Uterus (tissue), 4 donors: ENCODE results near the gene EIF1AD. TPM values are rescaled to one million over a fixed set of nuclear protein-coding genes. Genes with fewer than 3 reads are reported as not detected.

Experiments
- DNase-seq, 2 donors: peaks; one replicate each; pipeline ENCODE4 v3.0.0-alpha.2; 2019 to 2020
- H3K27ac ChIP-seq, 2 donors: fragments of 200-600 bp; sonication (generic); 1 replicate in 1 of 2; 2 replicates in 1 of 2; pipeline ENCODE4 v1.5.1; 2016 to 2018
- H3K27me3 ChIP-seq, 2 donors: fragments of 200-600 bp; sonication (generic); one replicate each; pipeline ENCODE4 v1.5.1; 2018 to 2019; ENCODE audit warnings: control low read depth in 1 of 2
- H3K36me3 ChIP-seq, 2 donors: fragments of 200-600 bp; sonication (generic); one replicate each; pipeline ENCODE4 v1.5.1; 2019; ENCODE audit warnings: control low read depth in 1 of 2
- H3K4me1 ChIP-seq, 2 donors: fragments of 200-600 bp; sonication (generic); one replicate each; pipeline ENCODE4 v1.5.1; 2018 to 2019; ENCODE audit warnings: control low read depth in 1 of 2
- H3K4me3 ChIP-seq, 2 donors: fragments of 200-600 bp; sonication (generic); 1 replicate in 1 of 2; 2 replicates in 1 of 2; pipeline ENCODE4 v1.5.1; 2018 to 2019; ENCODE audit warnings: mild to moderate bottlenecking in 1 of 2
- H3K9me3 ChIP-seq, 2 donors: fragments of 200-600 bp; sonication (generic); one replicate each; pipeline ENCODE4 v1.5.1; 2019; ENCODE audit warnings: control low read depth in 1 of 2
- CTCF ChIP-seq, 4 experiments: fragments of 200-600 bp in 2 of 4; fragments of 450-650 bp in 2 of 4; sonication (generic) in 2 of 4; IDR thresholded peaks; one replicate each; pipeline ENCODE4 v1.5.1; 2016 to 2019; ENCODE audit warnings: antibody characterized with exemption in 4 of 4, mild to moderate bottlenecking in 2 of 4, moderate library complexity in 1 of 4
- POLR2A ChIP-seq, 2 donors: fragments of 450-650 bp; IDR thresholded peaks; one replicate each; pipeline ENCODE4 v1.6.1; 2016; ENCODE audit warnings: antibody characterized with exemption in 2 of 2, mild to moderate bottlenecking in 1 of 2, moderate library complexity in 1 of 2
- intact Hi-C: fragments of 100-400 bp; cut with DNase I; formaldehyde crosslinking; loops from one replicate; pipeline ENCODE4 v1.15.1; 2023; ENCODE audit warnings: low total_unique reads
- total RNA-seq, 4 donors: library from RNA; depleted of rRNA in 3 of 4; stranded (reverse); fragments of >200 nt in 3 of 4; gene quantifications; one replicate each; pipeline versions ENCODE4 v1.1.0 to v1.2.4, GENCODE V29; 2014 to 2023
- donor health status: DM: yes; HTN: yes; CAD: no.

Gene EIF1AD
- total RNA-seq, 4 donors from 2014 or later, result 15.6 to 38.2 (median 33.1) TPM

GRCh38 chr11:66020618-66021357, 18.8 kb upstream of the EIF1AD start:
- H3K36me3 ChIP-seq, result no peaks in the 10 kb centered on the region
- no peak for DNase-seq
- no peaks in the 10 kb centered on the region for H3K27me3 ChIP-seq
- no peaks in the 10 kb centered on the region for H3K9me3 ChIP-seq
- TF ChIP-seq CTCF (IDR thresholded peaks at IDR 0.05) (no peak), POLR2A (IDR thresholded peaks at IDR 0.05) (no peak)
- intact Hi-C loops, result no loop called here
- no peak overlapping the region for H3K27ac ChIP-seq
- H3K4me3 ChIP-seq, result no peak overlapping the region
- no peaks in the 10 kb centered on the region for H3K4me1 ChIP-seq

GRCh38 chr11:66020212-66020611, 18.3 kb upstream of the EIF1AD start:
- no peak overlapping the region for H3K27ac ChIP-seq
- no peak for DNase-seq
- H3K36me3 ChIP-seq, result no peaks in the 10 kb centered on the region
- intact Hi-C loops, result no loop called here
- H3K9me3 ChIP-seq, result no peaks in the 10 kb centered on the region
- H3K4me1 ChIP-seq, result no peaks in the 10 kb centered on the region
- H3K27me3 ChIP-seq, result no peaks in the 10 kb centered on the region
- TF ChIP-seq CTCF (IDR thresholded peaks at IDR 0.05), result no peak
- no peak overlapping the region for H3K4me3 ChIP-seq

GRCh38 chr11:66017321-66017720, 15.4 kb upstream of the EIF1AD start:
- TF ChIP-seq CTCF (IDR thresholded peaks at IDR 0.05), result no peak
- no peak for TF ChIP-seq POLR2A (IDR thresholded peaks at IDR 0.05)

GRCh38 chr11:66016793-66017177, 14.8 kb upstream of the EIF1AD start:
- no peaks in the 10 kb centered on the region for H3K9me3 ChIP-seq
- TF ChIP-seq CTCF (IDR thresholded peaks at IDR 0.05) (no peak), POLR2A (IDR thresholded peaks at IDR 0.05) (no peak)
- peaks cover 0 to 3% of the 10 kb centered on the region in 2 donors for H3K4me1 ChIP-seq
- no peak overlapping the region for H3K4me3 ChIP-seq
- no peaks in the 10 kb centered on the region for H3K36me3 ChIP-seq
- peaks cover 0 to 19% of the 10 kb centered on the region in 2 donors for H3K27me3 ChIP-seq
- DNase-seq, result no peak
- intact Hi-C loops, result no loop called here
- no peak overlapping the region for H3K27ac ChIP-seq

More at GRCh38 chr11:66017321-66017720, 15.4 kb upstream of the EIF1AD start:
- H3K36me3 ChIP-seq, result no peaks in the 10 kb centered on the region
- H3K4me1 ChIP-seq, result no peaks in the 10 kb centered on the region
- no peak overlapping the region for H3K4me3 ChIP-seq
- peaks cover 0 to 15% of the 10 kb centered on the region in 2 donors for H3K27me3 ChIP-seq
- H3K9me3 ChIP-seq, result no peaks in the 10 kb centered on the region
- intact Hi-C loops, result no loop called here
- DNase-seq, result no peak
- H3K27ac ChIP-seq, result no peak overlapping the region

GRCh38 chr11:66015936-66016792, 14.2 kb upstream of the EIF1AD start:
- no peak overlapping the region for H3K4me3 ChIP-seq
- TF ChIP-seq POLR2A (IDR thresholded peaks at IDR 0.05) (no peak), CTCF (IDR thresholded peaks at IDR 0.05) (no peak)
- H3K4me1 ChIP-seq, result peaks cover 0 to 4% of the 10 kb centered on the region in 2 donors
- DNase-seq, result no peak
- no peaks in the 10 kb centered on the region for H3K36me3 ChIP-seq
- peaks cover 0 to 19% of the 10 kb centered on the region in 2 donors for H3K27me3 ChIP-seq
- intact Hi-C loops, result no loop called here
- H3K27ac ChIP-seq, result no peak overlapping the region
- H3K9me3 ChIP-seq, result no peaks in the 10 kb centered on the region
